ENCODE measurements around the gene NSL1. TPM values are rescaled to one million over a fixed set of nuclear protein-coding genes. Genes with fewer than 3 reads are reported as not detected.
"Not testable (repeated sequence)": the region's sequence is repeated elsewhere in the genome, so short reads cannot be mapped to it uniquely, and the experiment has no call there.

The NSL1 gene
- total RNA-seq, 1 donor from 2014 or later, result 60.3 TPM

GRCh38 chr1:212752934-212753497, 38.6 kb downstream of the NSL1 start:
- FAIRE-seq (no peak), DNase-seq (ENCODE audit: low spot score in 2 of 2) (no peak)

- no peak for FAIRE-seq
- no peak for DNase-seq (ENCODE audit: low spot score in 2 of 2)
These were observed 39.2 kb downstream of the NSL1 start for GRCh38 chr1:212752252-212752933.

GRCh38 chr1:212749821-212750535, 41.6 kb downstream of the NSL1 start:
- DNase-seq (ENCODE audit: low spot score in 2 of 2), result peak in 1 of 2 donors; percentile 25
- FAIRE-seq, result no peak

GRCh38 chr1:212746546-212746945, 45.0 kb downstream of the NSL1 start:
- FAIRE-seq (no peak), DNase-seq (ENCODE audit: low spot score in 2 of 2) (no peak)

- FAIRE-seq, result no peak
- no peak for DNase-seq (ENCODE audit: low spot score in 2 of 2)
These were observed 46.3 kb downstream of the NSL1 start for GRCh38 chr1:212745303-212745702.

- DNase-seq (ENCODE audit: low spot score in 2 of 2) (no peak), FAIRE-seq (no peak)
These were observed 47.6 kb downstream of the NSL1 start for GRCh38 chr1:212743901-212744475.

- DNase-seq (ENCODE audit: low spot score in 2 of 2), result no peak
- no peak for FAIRE-seq
These were observed 53.2 kb downstream of the NSL1 start for GRCh38 chr1:212738330-212738729.

- DNase-seq (ENCODE audit: low spot score in 2 of 2) (no peak), FAIRE-seq (no peak)
These were observed 54.0 kb downstream of the NSL1 start for GRCh38 chr1:212737559-212737958.

GRCh38 chr1:212733109-212733508, 58.5 kb downstream of the NSL1 start:
- no peak for FAIRE-seq
- no peak for DNase-seq (ENCODE audit: low spot score in 2 of 2)

GRCh38 chr1:212731630-212732029, 59.9 kb downstream of the NSL1 start:
- DNase-seq (ENCODE audit: low spot score in 2 of 2) (no peak), FAIRE-seq (no peak)

- FAIRE-seq, result no peak
- no peak for DNase-seq (ENCODE audit: low spot score in 2 of 2)
These were observed 63.0 kb downstream of the NSL1 start for GRCh38 chr1:212728606-212729005.

- DNase-seq (ENCODE audit: low spot score in 2 of 2) (no peak), FAIRE-seq (no peak)
These were observed 64.0 kb downstream of the NSL1 start for GRCh38 chr1:212727386-212728181.

GRCh38 chr1:212724679-212725078, 66.9 kb downstream of the NSL1 start:
- FAIRE-seq; DNase-seq (ENCODE audit: low spot score in 2 of 2): not testable (repeated sequence)

GRCh38 chr1:212722270-212722957, 69.2 kb downstream of the NSL1 start:
- no peak for FAIRE-seq
- DNase-seq (ENCODE audit: low spot score in 2 of 2), result no peak

GRCh38 chr1:212721388-212722247, 70.0 kb downstream of the NSL1 start:
- DNase-seq (ENCODE audit: low spot score in 2 of 2) (no peak), FAIRE-seq (no peak)

- FAIRE-seq (no peak), DNase-seq (ENCODE audit: low spot score in 2 of 2) (no peak)
These were observed 71.9 kb downstream of the NSL1 start for GRCh38 chr1:212719633-212720032.

GRCh38 chr1:212718499-212718898, 73.1 kb downstream of the NSL1 start:
- no peak for DNase-seq (ENCODE audit: low spot score in 2 of 2)
- no peak for FAIRE-seq

GRCh38 chr1:212716161-212716560, 75.4 kb downstream of the NSL1 start:
- FAIRE-seq (no peak), DNase-seq (ENCODE audit: low spot score in 2 of 2) (no peak)

Measured in frontal cortex (tissue), 4 donors.